ENCODE data around the gene GKAP1.

DNA sequence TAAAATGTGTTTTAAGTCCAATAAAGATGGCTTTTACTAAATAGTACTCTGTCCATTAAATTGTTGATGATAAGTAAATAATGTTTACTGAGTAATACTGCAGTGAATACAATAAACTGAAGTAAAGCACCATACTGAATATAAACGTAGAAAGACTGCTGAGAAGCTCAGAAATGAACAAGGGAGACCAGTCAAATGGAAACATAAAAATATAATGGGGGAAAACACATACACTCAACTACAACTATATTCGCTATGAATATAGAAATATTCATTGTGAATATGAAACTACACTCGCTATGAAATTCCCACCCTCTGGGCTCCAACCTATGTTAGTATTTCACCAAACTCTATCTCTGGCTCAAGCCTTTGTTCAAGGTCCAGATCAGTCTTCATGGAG lies 67.9 kb downstream of the GKAP1 start:
- TF ChIP-seq, protein P1, sequence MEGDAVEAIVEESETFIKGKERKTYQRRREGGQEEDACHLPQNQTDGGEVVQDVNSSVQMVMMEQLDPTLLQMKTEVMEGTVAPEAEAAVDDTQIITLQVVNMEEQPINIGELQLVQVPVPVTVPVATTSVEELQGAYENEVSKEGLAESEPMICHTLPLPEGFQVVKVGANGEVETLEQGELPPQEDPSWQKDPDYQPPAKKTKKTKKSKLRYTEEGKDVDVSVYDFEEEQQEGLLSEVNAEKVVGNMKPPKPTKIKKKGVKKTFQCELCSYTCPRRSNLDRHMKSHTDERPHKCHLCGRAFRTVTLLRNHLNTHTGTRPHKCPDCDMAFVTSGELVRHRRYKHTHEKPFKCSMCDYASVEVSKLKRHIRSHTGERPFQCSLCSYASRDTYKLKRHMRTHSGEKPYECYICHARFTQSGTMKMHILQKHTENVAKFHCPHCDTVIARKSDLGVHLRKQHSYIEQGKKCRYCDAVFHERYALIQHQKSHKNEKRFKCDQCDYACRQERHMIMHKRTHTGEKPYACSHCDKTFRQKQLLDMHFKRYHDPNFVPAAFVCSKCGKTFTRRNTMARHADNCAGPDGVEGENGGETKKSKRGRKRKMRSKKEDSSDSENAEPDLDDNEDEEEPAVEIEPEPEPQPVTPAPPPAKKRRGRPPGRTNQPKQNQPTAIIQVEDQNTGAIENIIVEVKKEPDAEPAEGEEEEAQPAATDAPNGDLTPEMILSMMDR (conservative IDR thresholded peaks at IDR 0.05; ENCODE audit: low read depth, low read length) = no peak
- no peak for TF ChIP-seq EZH2phosphoT487 (IDR thresholded peaks at IDR 0.05; ENCODE audit: borderline replicate concordance, low read length)
- TF ChIP-seq EZH2 (IDR thresholded peaks at IDR 0.05; ENCODE audit: low read length, unreplicated experiment) = no peak
